SK-N-SH (cell line): ENCODE results near the gene CTNNA3. TPM values are rescaled to one million over a fixed set of nuclear protein-coding genes. Genes with fewer than 3 reads are reported as not detected.
"Not testable (repeated sequence)": the region's sequence is repeated elsewhere in the genome, so short reads cannot be mapped to it uniquely, and the experiment has no call there.

ENCODE experiments used
- CTCF ChIA-PET: fragments of 300-600, 350-600 bp; formaldehyde crosslinking; extraction: SDS; loops from one replicate; lab custom pipeline; 2021; lab: Yijun Ruan, JAX
- POLR2A ChIA-PET: fragments of 350-600 bp; sonication (Branson Sonifier 250); formaldehyde crosslinking; extraction: SDS; loops from one replicate; lab custom pipeline; 2020; ENCODE audit warnings: antibody characterized with exemption, inconsistent platforms; lab: Yijun Ruan, JAX
- DNase-seq: peaks from one replicate; pipeline ENCODE4 v3.0.0; 2012
- H2AFZ ChIP-seq: fragments of 200-600 bp; sonication (generic); 2 replicates; pipeline ENCODE4 v1.8.1; 2016; ENCODE audit warnings: antibody characterized with exemption, mild to moderate bottlenecking, low read depth
- H3F3A ChIP-seq: fragments of 200-600 bp; sonication (generic); replicated peaks from 2 replicates; pipeline ENCODE3; 2016; ENCODE audit warnings: antibody characterized with exemption, mild to moderate bottlenecking; ENCODE audit not compliant: insufficient read depth
- H3K27ac ChIP-seq, 2 experiments: fragments of 200-500 bp in 1 of 2; fragments of 200-600 bp in 1 of 2; sonication (Bioruptor generic) in 1 of 2; sonication (generic), shearing (Covaris generic) in 1 of 2; 2 replicates each; pipeline versions ENCODE4 v1.5.1 to v1.6.1; 2014 to 2016; ENCODE audit warnings: low read depth in 2 of 2, inconsistent platforms in 1 of 2, low read length in 1 of 2, mild to moderate bottlenecking in 1 of 2, mixed read lengths in 1 of 2
- H3K27me3 ChIP-seq: fragments of 200-600 bp; sonication (generic), shearing (Covaris generic); 2 replicates; pipeline ENCODE4 v1.6.1; 2016; ENCODE audit warnings: mixed run types; ENCODE audit not compliant: insufficient read depth
- H3K36me3 ChIP-seq, 2 experiments: fragments of 200-500 bp in 1 of 2; fragments of 200-600 bp in 1 of 2; sonication (Bioruptor generic) in 1 of 2; sonication (generic) in 1 of 2; replicated peaks in 1 of 2; 2 replicates each; pipeline versions ENCODE3 to v1.5.1; 2014 to 2016; ENCODE audit warnings: low read length in 1 of 2, mild to moderate bottlenecking in 1 of 2; ENCODE audit not compliant: insufficient read depth in 2 of 2, control insufficient read depth in 1 of 2
- H3K4me1 ChIP-seq, 2 experiments: fragments of 200-500 bp in 1 of 2; fragments of 200-600 bp in 1 of 2; sonication (Bioruptor generic) in 1 of 2; sonication (generic), shearing (Covaris generic) in 1 of 2; 2 replicates each; pipeline versions ENCODE4 v1.5.1 to v1.6.1; 2014 to 2016; ENCODE audit warnings: low read depth in 1 of 2, low read length in 1 of 2, mixed run types in 1 of 2; ENCODE audit not compliant: insufficient read depth in 2 of 2, control insufficient read depth in 1 of 2
- H3K4me2 ChIP-seq: fragments of 200-600 bp; sonication (generic), shearing (Covaris generic); 2 replicates; pipeline ENCODE4 v1.6.1; 2017; ENCODE audit warnings: mixed run types
- H3K4me3 ChIP-seq, 2 experiments: fragments of 200-500 bp in 1 of 2; fragments of 200-600 bp in 1 of 2; sonication (Bioruptor generic) in 1 of 2; sonication (generic), shearing (Covaris generic) in 1 of 2; 2 replicates each; pipeline versions ENCODE4 v1.5.1 to v1.8.1; 2014 to 2016; ENCODE audit warnings: low read depth in 2 of 2, inconsistent platforms in 1 of 2, low read length in 1 of 2, mild to moderate bottlenecking in 1 of 2, mixed read lengths in 1 of 2, moderate library complexity in 1 of 2
- H3K79me2 ChIP-seq: fragments of 200-600 bp; sonication (generic); 2 replicates; pipeline ENCODE4 v1.8.1; 2017; ENCODE audit warnings: mild to moderate bottlenecking; ENCODE audit not compliant: insufficient read depth
- H3K9ac ChIP-seq: fragments of 200-600 bp; sonication (generic); 2 replicates; pipeline ENCODE4 v1.6.1; 2017; ENCODE audit warnings: mixed run types
- H3K9me2 ChIP-seq: fragments of 200-600 bp; sonication (generic); 2 replicates; pipeline ENCODE4 v1.6.1; 2017; ENCODE audit warnings: mixed run types
- H3K9me3 ChIP-seq: fragments of 200-600 bp; sonication (generic); 2 replicates; pipeline ENCODE4 v1.6.1; 2017; ENCODE audit warnings: mixed run types, mild to moderate bottlenecking, moderate library complexity
- H4K20me1 ChIP-seq: fragments of 200-600 bp; sonication (generic); 2 replicates; pipeline ENCODE4 v1.6.1; 2017; ENCODE audit warnings: mild to moderate bottlenecking, mixed run types; ENCODE audit not compliant: insufficient read depth
- ELF1 ChIP-seq: IDR thresholded peaks from 2 replicates; pipeline ENCODE4 v1.4.0; 2012
- EZH2phosphoT487 ChIP-seq: fragments of 200-600 bp; sonication (generic); IDR thresholded peaks from 2 replicates; pipeline ENCODE4 v1.6.1; 2017; ENCODE audit warnings: low read depth, mixed run types, mild to moderate bottlenecking, antibody characterized with exemption, moderate library complexity, borderline replicate concordance
- FOSL2 ChIP-seq: IDR thresholded peaks from 2 replicates; pipeline ENCODE4 v1.4.0; 2012; ENCODE audit warnings: low read depth, mild to moderate bottlenecking, moderate library complexity, borderline replicate concordance
- FOXJ3 ChIP-seq: sonication (generic); formaldehyde crosslinking; IDR thresholded peaks from 2 replicates; pipeline ENCODE4 v1.5.1; 2020; ENCODE audit warnings: mild to moderate bottlenecking, missing genetic modification reagents
- FOXM1 ChIP-seq: IDR thresholded peaks from 2 replicates; pipeline ENCODE4 v1.4.0; 2012; ENCODE audit warnings: low read depth, mild to moderate bottlenecking
- GABPA ChIP-seq: IDR thresholded peaks from 2 replicates; pipeline ENCODE4 v1.4.0; 2012; ENCODE audit warnings: low read depth, mild to moderate bottlenecking
- NRF1 ChIP-seq: IDR thresholded peaks from 2 replicates; pipeline ENCODE4 v1.6.1; 2012; ENCODE audit warnings: low read depth, mild to moderate bottlenecking, low read length
- RFX5 ChIP-seq: IDR thresholded peaks from 2 replicates; pipeline ENCODE4 v1.6.1; 2012; ENCODE audit warnings: mild to moderate bottlenecking, improper control_type of control experiment, low read length
- RXRA ChIP-seq: IDR thresholded peaks from 2 replicates; pipeline ENCODE4 v1.4.0; 2012; ENCODE audit warnings: low read depth, mild to moderate bottlenecking, borderline replicate concordance
- TAF1 ChIP-seq: IDR thresholded peaks from 2 replicates; pipeline ENCODE4 v1.6.1; 2012; ENCODE audit warnings: low read depth, mild to moderate bottlenecking, low read length, moderate library complexity, borderline replicate concordance
- TEAD4 ChIP-seq: IDR thresholded peaks from 2 replicates; pipeline ENCODE4 v1.4.0; 2012; ENCODE audit warnings: mild to moderate bottlenecking, borderline replicate concordance; ENCODE audit not compliant: insufficient read depth
- WGBS: methylation state at CpG from one replicate; pipeline ENCODE4 v1.1.6; 2017; ENCODE audit warnings: low lambda C conversion rate; 5-methylcytosine and 5-hydroxymethylcytosine counted together
- polyA plus RNA-seq, 3 experiments: library from polyadenylated mRNA; depleted of rRNA; stranded (reverse); fragments of >200 nt; gene quantifications; 2 replicates each; pipeline ENCODE4 v1.2.3, GENCODE V29; 2012
- TF ChIP-seq, protein P1 (sequence below): IDR thresholded peaks from 2 replicates; pipeline ENCODE4 v1.4.0; 2012; ENCODE audit warnings: low read depth, borderline replicate concordance
- TF ChIP-seq, protein P2 (sequence below): IDR thresholded peaks from 2 replicates; pipeline ENCODE4 v1.6.1; 2012; ENCODE audit warnings: mild to moderate bottlenecking, low read depth, low read length, moderate library complexity
- TF ChIP-seq, protein P3 (sequence below): IDR thresholded peaks from 2 replicates; pipeline ENCODE4 v1.4.0; 2012; ENCODE audit warnings: low read depth

Gene CTNNA3
- polyA plus RNA-seq, 1 of the 3 experiments (the other 2 are of a cell fraction) = not detected

DNA sequence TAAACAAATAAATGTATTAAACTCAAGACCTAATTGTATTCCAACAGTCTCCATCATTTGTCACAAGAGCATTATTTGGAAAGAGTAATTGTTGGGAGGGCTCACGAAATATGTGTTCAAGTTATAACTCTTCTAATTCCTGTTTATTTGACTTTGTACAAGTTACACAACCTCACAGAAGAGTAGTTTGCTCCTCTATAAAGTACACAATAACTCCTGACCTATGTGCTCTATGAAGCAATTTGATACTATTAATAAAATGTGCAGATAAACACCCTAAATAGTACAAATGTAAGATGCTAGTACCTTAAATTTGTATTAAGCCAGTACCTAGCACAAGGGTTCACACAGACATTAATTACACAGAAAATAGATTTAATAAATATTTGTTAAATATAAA, 484.3 kb downstream of the CTNNA3 start:
- DNase-seq = no peak
- ChIA-PET CTCF (no interaction called here), POLR2A (no interaction called here)
- no peak overlapping the region for H3K9ac ChIP-seq
- H3K4me2 ChIP-seq = no peak overlapping the region
- H3K27me3 ChIP-seq = no peaks in the 10 kb centered on the region; the same call in 1 of the 2 replicates
- no peaks in the 10 kb centered on the region for H3K9me3 ChIP-seq
- no peaks in the 10 kb centered on the region for H3K4me1 ChIP-seq
- H3K9me2 ChIP-seq = no peaks in the 10 kb centered on the region
- H2AFZ ChIP-seq = no peak overlapping the region
- no peaks in the 10 kb centered on the region for H3K36me3 ChIP-seq
- no peak overlapping the region for H3K4me3 ChIP-seq
- H3K79me2 ChIP-seq = no peaks in the 10 kb centered on the region
- WGBS = 5% methylated on average over 1 of the region's 1 CpG
- TF ChIP-seq RXRA (no peak), FOSL2 (no peak), NRF1 (no peak), FOXJ3 (CRISPR knock-in tag) (no peak), GABPA (no peak), TEAD4 (no peak), FOXM1 (no peak), EZH2phosphoT487 (no peak), RFX5 (no peak), TAF1 (no peak), ELF1 (no peak)
- TF ChIP-seq, protein P1, sequence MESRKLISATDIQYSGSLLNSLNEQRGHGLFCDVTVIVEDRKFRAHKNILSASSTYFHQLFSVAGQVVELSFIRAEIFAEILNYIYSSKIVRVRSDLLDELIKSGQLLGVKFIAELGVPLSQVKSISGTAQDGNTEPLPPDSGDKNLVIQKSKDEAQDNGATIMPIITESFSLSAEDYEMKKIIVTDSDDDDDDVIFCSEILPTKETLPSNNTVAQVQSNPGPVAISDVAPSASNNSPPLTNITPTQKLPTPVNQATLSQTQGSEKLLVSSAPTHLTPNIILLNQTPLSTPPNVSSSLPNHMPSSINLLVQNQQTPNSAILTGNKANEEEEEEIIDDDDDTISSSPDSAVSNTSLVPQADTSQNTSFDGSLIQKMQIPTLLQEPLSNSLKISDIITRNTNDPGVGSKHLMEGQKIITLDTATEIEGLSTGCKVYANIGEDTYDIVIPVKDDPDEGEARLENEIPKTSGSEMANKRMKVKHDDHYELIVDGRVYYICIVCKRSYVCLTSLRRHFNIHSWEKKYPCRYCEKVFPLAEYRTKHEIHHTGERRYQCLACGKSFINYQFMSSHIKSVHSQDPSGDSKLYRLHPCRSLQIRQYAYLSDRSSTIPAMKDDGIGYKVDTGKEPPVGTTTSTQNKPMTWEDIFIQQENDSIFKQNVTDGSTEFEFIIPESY = no peak
- TF ChIP-seq, protein P2, sequence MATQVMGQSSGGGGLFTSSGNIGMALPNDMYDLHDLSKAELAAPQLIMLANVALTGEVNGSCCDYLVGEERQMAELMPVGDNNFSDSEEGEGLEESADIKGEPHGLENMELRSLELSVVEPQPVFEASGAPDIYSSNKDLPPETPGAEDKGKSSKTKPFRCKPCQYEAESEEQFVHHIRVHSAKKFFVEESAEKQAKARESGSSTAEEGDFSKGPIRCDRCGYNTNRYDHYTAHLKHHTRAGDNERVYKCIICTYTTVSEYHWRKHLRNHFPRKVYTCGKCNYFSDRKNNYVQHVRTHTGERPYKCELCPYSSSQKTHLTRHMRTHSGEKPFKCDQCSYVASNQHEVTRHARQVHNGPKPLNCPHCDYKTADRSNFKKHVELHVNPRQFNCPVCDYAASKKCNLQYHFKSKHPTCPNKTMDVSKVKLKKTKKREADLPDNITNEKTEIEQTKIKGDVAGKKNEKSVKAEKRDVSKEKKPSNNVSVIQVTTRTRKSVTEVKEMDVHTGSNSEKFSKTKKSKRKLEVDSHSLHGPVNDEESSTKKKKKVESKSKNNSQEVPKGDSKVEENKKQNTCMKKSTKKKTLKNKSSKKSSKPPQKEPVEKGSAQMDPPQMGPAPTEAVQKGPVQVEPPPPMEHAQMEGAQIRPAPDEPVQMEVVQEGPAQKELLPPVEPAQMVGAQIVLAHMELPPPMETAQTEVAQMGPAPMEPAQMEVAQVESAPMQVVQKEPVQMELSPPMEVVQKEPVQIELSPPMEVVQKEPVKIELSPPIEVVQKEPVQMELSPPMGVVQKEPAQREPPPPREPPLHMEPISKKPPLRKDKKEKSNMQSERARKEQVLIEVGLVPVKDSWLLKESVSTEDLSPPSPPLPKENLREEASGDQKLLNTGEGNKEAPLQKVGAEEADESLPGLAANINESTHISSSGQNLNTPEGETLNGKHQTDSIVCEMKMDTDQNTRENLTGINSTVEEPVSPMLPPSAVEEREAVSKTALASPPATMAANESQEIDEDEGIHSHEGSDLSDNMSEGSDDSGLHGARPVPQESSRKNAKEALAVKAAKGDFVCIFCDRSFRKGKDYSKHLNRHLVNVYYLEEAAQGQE = no peak
- TF ChIP-seq, protein P3, sequence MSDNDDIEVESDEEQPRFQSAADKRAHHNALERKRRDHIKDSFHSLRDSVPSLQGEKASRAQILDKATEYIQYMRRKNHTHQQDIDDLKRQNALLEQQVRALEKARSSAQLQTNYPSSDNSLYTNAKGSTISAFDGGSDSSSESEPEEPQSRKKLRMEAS = no peak
- TF ChIP-seq, all 33 proteins: peak for 0
- H3K27ac ChIP-seq = no peak overlapping the region
- no peaks in the 10 kb centered on the region for H3F3A ChIP-seq
- H4K20me1 ChIP-seq = no peaks in the 10 kb centered on the region

DNA sequence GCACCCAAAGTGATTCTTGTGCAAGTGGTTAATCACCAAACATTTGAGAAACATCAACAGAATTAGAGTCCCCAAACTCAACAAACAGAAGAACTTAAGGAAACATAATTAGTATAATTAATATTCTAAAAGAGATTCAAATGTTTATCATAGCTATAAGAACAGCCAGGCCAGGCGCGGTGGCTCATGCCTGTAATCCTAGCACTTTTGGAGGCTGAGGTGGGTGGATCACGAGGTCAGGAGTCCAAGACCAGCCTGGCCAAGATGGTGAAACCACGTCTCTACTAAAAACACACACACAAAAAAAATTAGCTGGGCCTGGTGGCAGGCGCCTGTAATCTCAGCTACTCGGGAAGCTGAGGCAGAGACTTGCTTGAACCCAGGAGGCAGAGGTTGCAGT, 488.1 kb downstream of the CTNNA3 start:
- POLR2A ChIA-PET, CTCF ChIA-PET: not testable (repeated sequence)

More for the DNA sequence above, 488.1 kb downstream of the CTNNA3 start:
- H3K9ac ChIP-seq, H3K79me2 ChIP-seq, H3K4me1 ChIP-seq, H3F3A ChIP-seq, H3K9me2 ChIP-seq, H3K9me3 ChIP-seq, DNase-seq, H2AFZ ChIP-seq, H3K27ac ChIP-seq, H4K20me1 ChIP-seq, H3K36me3 ChIP-seq, H3K4me2 ChIP-seq, H3K27me3 ChIP-seq, H3K4me3 ChIP-seq: not testable (repeated sequence)
- WGBS = 23% methylated on average over 6 of the region's 6 CpGs
